HL-60/S4 (cell line): ENCODE data around the gene ABHD4.

ENCODE experiments used
- in situ Hi-C: fragments of 300-500 bp; cut with MboI; formaldehyde crosslinking; loops from 2 replicates; pipeline ENCODE4 v1.14.3; 2022; ENCODE audit warnings: low sequenced_read_pairs

ABHD4 gene

DNA sequence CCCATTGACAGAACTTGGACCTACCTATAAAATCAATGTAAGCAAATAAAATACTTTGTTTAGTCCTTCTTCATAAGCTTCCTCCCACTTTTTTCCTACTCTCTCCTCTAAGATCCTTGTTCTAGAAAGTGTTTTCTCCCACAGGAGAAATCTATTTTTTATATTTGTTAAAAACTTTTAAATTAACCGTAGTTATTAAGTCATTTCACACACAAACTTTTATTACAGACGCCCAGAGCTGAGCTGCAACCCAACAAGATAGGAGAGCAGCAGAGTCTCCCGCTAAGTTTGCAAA, 36.8 kb upstream of the ABHD4 start:
- in situ Hi-C loops: loop anchor here (5.0 to 10.0 kb wide), 2 partner anchors 169 to 283 kb away; no protein-coding TSS in a partner anchor

DNA sequence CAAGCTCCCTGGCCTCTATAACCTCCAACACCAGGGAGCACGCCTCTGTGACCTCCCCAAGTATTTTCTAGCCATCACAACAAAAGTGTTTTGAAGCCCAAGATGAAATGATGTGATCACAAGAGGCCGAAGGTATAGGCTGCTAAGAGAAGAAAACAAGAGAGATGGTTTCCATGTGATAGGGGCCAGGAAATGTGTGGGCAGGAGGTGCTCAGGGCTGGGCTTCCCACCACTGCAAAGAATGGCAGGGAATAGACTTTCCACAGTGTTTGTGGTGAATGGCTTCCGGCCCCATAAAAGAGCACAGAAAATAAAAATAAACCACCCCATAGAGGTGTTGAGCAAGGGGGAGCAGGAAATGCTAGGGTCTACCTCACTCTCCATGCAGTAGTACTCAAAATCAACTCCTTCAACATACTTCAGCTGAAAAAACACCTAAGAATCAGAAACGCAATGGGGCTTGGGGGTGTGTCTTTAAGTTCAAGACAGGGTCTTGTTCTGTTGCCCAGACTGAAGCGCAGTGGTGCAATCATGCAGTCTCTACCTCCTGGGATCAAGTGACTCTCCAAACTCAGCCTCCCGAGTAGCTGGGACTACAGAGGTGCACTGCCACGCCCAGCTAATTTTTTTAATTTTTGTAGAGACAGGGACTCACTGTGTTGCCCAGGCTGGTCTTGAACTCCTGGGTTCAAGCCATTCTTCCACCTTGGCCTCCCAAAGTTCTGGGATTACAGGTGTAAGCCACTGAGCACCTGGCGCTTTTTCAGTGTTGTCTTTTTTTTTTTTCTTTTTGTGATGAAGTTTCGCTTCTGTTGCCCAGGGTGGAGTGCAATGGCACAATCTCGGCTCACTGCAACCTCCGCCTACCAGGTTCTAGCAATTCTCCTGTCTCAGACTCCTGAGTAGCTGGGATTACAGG, 36.2 kb upstream of the ABHD4 start:
- in situ Hi-C loops: loop anchor here (5.0 to 10.0 kb wide), 2 partner anchors 170 to 283 kb away; no protein-coding TSS in a partner anchor

DNA sequence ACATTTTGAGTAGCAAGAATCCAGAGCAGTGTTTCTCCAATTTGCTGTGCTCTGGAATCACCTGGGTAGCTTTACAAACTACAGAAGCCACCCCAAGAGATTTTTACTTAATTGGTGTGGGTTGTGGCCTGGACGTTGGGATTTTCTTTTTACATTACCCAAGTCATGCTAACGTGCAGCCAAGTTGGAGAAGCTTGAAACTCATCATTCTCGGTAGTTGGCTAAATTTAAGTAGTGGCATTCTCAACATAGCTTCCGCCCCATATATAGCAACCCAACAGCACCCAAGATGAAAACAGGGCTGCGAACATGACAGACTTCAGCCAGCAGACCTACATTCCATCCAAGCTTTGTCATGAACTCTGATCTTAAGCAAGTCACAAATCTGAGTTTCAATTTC, 34.1 kb upstream of the ABHD4 start:
- in situ Hi-C loops: loop anchor here (5.0 to 10.0 kb wide), 2 partner anchors 172 to 281 kb away; no protein-coding TSS in a partner anchor

DNA sequence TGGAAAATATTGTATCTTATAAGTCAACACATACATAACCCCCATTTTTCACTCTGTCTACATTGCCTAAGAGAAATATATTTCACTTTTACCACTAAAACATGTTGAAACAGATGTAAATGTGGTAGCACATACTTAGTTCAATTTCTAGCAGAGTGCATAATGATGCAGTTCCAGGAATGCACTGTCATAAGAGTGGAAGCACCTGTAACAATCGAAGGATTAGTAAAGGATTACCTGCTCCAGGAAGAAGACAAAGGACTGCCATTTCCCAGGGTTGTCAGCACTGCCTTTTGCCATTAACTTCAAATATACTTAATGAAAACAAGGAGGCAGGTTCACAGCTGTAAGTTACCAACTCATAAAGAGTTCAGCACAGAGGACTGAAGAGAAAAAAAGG, 33.6 kb upstream of the ABHD4 start:
- in situ Hi-C loops: loop anchor here (5.0 to 10.0 kb wide), 2 partner anchors 172 to 280 kb away; no protein-coding TSS in a partner anchor

DNA sequence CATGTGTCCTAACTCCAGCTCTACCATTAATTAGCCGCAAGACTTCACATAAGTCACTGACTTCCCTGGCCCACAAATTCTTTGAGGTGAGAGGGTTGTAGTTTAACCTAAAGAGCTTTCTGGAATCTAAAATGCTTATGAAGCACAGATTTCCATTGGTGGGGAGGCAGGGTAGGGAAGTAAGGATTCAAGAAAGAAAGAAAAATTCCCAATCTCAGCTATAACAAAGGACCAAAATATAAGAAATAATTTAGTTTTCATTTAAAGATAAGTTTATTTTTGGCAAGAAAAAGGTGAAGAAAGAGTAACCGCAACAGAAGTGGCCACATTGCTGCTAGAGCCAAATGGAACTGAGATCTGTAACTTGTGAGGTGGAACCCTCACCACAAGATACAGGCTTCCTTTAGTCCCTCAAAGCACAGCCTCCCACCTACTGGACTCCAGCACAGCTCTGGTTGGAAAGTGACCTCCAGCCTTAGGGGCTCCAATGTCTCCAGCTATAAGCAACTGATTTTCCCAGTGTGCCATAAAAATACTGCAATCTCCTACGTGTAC, 32.6 kb upstream of the ABHD4 start:
- in situ Hi-C loops: loop anchor here (5.0 to 10.0 kb wide), 2 partner anchors 88 to 279 kb away; no protein-coding TSS in a partner anchor

DNA sequence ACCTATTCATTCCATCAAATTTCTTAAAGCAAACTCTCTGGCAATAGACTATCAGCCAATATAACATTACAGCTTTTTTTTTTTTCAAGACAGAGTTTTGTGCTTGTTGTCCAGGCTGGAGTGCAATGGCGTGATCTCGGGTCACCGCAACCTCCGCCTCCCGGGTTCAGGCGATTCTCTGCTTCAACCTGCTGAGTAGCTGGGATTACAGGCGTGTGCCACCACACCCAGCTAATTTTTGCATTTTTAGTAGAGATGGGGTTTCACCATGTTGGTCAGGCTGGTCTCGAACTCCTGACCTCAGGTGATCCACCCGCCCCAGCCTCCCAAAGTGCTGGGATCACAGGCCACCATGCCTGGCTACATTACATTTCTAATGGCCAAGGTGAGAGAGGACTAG, 31.8 kb upstream of the ABHD4 start:
- in situ Hi-C loops: loop anchor here (5.0 to 10.0 kb wide), 2 partner anchors 89 to 279 kb away; no protein-coding TSS in a partner anchor

DNA sequence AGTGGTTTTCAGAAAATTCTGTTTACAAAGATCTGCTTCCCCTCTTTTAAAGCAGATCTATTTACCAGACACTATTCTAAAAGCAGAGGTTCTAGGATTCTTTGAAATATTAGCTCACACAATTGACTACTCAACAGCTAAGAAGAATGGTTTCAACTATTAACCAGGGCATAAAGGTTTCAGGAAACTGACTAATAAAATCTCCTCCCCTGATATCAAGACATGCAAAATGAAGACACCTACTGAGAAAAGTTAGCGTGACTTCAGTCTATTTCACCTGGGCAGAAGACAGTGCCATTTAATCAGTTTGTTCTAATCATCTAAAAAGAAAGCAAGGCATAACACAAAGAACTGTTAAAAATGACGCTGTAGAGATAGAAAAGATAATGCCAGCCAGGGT, 31.3 kb upstream of the ABHD4 start:
- in situ Hi-C loops: loop anchor here (5.0 to 10.0 kb wide), 2 partner anchors 90 to 278 kb away; no protein-coding TSS in a partner anchor

DNA sequence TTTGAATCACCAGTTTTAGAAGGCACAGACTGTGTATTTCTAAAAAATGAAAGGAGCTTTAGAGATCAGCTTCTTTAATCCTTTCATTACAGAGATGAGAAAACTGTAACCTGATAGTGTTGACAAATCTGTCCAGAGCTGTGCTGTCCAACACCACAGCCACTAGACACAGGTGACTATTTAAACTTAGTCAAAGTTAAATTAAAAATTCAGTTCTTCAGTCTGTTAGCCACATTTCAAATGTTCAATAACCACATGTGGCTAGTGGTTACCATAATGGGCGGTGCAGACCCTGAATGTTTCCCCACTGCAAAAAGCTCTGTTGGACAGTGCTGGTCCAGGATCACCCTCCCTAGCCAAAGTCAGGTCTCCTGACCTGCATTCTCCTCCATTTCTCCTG, 30.7 kb upstream of the ABHD4 start:
- in situ Hi-C loops: loop anchor here (5.0 to 10.0 kb wide), 2 partner anchors 90 to 277 kb away; no protein-coding TSS in a partner anchor

DNA sequence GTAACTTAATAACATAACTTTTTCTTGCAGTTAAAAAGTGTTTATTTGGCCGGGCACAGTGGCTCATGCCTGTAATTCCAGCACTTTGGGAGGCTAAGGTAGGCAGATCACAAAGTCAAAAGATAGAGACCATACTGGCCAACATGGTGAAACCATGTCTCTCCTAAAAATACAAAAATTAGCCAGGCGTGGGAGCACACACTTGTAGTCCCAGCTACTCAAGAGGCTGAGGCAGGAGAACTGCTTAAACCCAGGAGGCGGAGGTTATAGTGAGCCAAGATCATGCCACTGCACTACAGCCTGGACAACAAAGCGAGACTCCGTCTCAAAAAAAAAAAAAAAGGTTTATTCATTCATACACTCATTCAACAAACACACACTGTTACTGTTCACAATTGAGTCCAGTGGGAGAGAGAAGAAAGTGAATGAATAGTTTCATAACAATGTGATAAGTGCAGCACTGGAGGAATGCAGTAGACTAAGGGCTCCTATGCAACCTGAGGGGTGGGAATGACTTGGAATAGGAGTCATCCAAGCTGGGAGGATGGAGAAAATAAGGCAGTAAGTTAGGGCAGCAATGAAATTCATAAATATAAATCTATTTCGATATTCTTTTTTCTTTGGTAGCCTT, 28.9 kb upstream of the ABHD4 start:
- in situ Hi-C loops: loop anchor here (5.0 to 10.0 kb wide), 2 partner anchors 92 to 276 kb away; no protein-coding TSS in a partner anchor

DNA sequence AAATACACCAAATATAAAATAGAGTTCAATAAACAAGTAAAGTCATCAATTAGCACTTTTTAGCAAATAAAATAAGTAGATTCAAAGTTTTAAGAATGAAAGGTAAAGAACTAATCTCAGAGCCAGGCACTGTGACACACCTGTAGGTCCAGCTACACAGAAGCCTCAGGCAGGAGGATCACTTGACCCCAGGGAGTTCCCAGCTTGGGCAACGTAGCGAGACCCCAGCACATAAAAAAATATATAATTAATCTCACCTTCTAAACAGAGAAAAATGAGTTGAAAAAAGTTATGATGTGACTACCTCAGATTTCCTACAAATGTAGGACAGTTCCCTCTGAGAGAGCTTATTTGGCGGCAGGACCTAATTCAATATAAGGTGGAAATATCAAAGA, 28.4 kb upstream of the ABHD4 start:
- in situ Hi-C loops: loop anchor here (5.0 to 10.0 kb wide), 2 partner anchors 92 to 275 kb away; no protein-coding TSS in a partner anchor

DNA sequence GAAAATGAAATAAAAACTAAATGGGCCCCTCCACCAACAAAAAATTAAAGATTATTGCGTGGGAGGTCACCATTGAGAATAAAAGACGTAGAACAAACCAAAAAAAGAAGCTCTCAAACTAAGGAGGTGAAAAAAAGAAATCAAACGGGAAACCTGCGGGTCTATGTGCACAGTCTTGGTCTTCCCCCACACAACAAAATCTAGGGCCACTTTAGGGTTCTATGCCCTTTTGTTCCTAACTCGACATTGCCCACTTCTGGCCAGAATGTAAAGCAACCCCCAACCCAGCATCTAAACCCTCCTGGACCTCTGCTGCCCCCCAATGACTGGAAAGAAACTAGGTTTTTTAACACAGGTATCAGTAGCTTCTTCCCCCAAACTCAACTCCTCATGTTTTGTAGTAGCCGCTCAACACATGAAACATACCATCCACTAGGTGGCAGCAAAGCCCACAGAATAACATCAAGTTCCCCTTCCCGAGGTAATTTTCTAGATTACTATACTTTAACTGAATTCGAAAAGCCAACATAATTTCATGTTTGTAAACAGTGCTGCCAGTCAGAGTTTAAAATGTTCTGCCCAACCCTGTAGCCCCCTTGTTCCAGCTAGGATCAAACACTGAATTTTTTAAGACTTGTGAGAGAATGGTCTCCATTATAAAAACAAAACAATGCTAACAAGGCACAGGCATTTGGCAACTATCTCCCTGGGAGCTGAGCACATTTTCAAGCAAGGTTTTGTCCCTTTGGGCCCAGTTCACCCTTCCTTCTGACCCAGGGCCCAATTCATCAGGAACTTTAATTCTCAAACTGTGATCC, 27.8 kb upstream of the ABHD4 start:
- in situ Hi-C loops: no loop called here

DNA sequence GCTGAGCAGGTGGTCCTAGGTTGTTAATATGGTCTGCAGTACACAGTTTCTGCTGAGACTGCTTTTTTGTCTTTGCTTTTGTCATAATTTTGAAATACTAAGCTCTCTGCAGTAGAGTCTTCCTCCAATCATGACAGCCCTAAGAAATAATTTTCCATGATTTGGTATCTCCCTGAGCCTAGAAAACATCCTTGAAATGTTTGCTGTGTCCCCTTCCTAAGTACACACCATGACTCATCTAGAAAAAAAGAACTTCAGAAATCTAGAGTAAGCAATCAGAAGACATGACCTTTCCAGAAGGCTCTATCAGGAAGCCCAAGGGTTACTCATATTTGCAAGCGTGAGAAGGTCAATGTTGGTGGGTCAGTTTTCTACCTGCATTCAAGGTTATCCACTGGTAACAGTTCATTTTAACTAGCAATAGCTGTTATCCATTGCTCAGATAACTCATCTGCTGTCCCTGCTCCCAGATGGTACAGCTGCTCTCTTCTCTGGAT, 25.5 kb upstream of the ABHD4 start:
- in situ Hi-C loops: no loop called here

DNA sequence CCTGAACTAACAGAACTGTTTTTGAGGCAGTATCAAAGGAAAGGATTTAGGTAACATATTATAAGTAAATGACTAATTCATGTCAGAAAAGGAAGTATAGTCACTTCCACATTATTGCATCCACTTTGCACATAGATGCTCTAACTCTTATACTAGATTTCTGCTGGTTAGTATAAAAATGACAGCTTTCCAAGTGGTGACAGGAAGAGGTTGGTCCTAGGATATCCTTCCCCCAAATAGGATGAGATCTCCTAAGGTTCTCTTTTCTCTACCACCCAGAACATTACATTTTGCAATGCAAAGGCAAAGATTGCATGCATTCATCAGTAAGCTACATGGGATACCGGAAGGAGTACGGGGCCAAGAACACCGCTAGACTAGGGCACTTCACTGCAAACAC, 24.3 kb upstream of the ABHD4 start:
- in situ Hi-C loops: no loop called here

DNA sequence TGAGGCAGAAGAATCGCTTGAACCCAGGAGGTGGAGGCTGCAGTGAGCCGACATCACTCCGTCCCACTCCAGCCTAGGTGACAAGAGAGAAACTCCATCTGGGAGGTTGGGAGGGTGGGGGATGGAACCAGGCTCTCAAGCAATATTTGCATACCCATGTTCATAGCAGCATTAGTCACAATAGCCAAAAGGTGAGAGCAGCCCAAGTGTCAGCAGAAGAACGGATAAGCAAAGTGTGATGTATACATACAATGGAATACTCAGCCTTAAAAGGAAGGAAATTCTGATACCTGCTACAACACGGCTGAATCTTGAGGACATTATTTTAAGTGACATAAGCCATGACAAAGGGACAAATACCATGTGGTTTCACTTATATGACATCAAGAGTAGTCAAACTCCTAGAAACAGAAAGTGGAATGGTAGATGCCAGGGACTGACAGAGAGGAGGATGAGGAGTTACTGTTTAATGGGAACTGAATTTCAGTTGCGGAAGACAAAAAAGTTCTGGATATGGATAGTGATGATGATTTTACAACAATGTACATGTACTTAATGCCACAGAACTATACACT, 20.7 kb upstream of the ABHD4 start:
- in situ Hi-C loops: no loop called here

DNA sequence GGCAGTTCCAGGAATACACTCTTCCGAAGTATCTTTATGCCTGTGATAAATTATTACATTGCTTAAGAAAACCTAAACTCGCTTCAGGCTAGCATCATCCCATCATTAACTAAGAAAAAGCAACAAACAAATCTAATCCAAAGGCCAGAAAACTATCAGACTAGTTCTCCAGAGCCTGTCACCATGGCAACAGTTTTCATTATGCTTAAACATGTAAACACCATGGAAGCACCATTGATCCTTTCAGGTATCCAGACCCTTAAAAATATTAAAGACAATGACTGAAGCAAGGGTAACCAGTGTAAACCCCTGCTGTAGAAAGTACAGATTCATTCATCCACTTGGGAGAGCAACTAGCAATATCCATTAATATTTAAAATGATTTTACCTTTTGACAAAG, 18.9 kb upstream of the ABHD4 start:
- in situ Hi-C loops: no loop called here

DNA sequence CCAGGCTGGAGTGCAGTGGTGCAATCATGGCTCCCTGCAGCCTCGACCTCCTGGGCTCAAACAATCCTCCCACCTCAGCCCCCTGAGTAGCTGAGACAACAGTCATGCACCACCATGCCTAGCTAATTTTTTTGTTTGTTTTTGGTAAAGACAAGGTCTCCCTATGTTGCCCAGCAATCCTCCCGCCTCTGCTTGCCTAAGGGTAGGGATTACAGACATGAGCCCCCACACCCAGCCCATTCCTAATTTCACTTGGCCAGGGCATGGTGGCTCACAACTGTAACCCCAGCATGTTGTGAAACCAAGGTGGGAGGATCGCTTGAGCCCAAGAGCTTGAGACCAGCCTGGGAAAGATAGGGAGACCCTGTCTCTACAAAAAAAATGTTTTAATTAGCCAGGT, 18.2 kb upstream of the ABHD4 start:
- in situ Hi-C loops: loop anchor here (5.0 kb wide), 1 partner anchor 62 kb away; the partner anchor contains the start of gene OR6J1

DNA sequence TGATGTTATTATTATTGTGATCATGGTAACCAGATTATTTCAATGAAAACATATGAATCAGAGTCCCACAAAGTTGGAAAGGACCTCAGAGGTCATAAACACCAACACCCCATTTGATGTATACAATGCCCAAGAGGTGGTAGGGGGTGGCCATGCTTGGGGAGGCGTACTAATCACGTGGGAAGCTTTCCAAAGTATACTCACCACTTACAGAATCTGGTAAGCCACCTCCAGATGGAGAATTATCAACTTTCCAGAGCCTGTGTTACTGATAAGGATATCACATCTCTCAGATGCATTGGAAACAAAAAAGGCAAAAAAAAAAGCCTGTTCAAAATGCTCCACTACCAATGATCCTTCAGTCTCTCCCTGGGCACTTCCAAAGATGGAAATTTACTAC, 17.5 kb upstream of the ABHD4 start:
- in situ Hi-C loops: loop anchor here (5.0 kb wide), 1 partner anchor 62 kb away; the partner anchor contains the start of gene OR6J1

DNA sequence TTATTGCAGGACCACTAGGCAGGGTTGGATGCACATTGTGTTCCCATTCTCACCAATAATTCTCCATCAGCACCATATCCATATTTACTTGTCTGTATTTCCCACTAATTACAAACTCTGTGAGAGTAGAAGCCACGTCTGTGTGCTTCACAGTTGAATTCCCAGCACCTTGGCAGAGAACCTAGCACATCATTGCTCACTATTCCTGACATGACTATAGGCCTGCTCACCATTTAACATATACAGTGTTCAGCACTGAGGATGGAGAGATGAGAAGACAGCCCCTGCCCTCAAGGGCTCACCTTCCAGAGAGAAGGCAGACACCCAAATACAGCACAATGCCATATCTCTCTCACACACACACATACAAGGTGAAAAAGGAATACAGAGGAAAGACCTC, 14.1 kb upstream of the ABHD4 start:
- in situ Hi-C loops: loop anchor here (5.0 kb wide), 1 partner anchor 58 kb away; the partner anchor contains the start of gene OR6J1

DNA sequence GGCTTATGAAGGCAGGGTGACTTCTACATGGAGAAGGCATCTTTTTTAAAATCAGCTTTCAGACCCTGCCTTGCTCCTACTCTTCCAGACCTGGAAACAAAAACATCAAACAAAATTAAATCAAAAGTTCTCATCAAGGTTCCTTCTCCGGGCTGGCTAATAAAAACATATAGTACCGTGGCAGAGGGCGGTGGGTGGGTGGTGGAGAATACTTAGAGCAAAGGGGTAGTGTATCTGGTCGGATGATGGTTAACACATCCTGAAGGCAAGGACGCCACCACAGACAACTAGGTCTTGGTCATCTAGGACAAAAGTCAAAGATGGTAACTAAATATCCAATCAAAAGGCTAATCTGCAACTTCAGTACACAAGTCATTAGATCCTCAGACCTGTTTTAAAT, 10.9 kb upstream of the ABHD4 start:
- in situ Hi-C loops: no loop called here
